GM18517 (cell line): ENCODE measurements around the gene TCF12.
"Not testable (repeated sequence)": the region's sequence is repeated elsewhere in the genome, so short reads cannot be mapped to it uniquely, and the experiment has no call there.

Experiments
- ATAC-seq: cut with Tn5 transposase; IDR thresholded peaks from one replicate; pipeline ENCODE4 v1.9.1; 2021; ENCODE audit warnings: mild to moderate bottlenecking, moderate library complexity; ENCODE audit not compliant: unreplicated experiment

Gene TCF12

GRCh38 chr15:56973463-56973862 lies 55.0 kb downstream of the TCF12 start:
- ATAC-seq: no peak

DNA sequence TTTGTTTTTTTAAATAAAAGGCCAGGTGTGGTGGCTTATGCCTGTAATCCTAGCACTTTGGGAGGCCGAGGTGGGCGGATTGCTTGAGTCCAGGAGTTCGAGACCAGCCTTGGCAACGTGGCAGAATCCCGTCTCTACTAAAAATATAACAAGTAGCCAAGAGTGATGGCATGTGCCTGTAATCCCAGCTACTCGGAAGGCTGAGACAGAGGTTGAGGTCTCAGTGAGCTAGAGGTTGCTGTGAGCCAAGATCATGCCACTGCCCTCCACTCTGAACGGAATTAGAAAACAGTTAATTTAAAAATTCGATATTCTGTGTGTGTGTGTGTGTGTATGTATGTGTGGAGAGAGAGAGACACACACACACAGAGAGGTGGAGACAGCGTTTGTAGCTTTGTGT lies 58.8 kb downstream of the TCF12 start:
- no peak for ATAC-seq

DNA sequence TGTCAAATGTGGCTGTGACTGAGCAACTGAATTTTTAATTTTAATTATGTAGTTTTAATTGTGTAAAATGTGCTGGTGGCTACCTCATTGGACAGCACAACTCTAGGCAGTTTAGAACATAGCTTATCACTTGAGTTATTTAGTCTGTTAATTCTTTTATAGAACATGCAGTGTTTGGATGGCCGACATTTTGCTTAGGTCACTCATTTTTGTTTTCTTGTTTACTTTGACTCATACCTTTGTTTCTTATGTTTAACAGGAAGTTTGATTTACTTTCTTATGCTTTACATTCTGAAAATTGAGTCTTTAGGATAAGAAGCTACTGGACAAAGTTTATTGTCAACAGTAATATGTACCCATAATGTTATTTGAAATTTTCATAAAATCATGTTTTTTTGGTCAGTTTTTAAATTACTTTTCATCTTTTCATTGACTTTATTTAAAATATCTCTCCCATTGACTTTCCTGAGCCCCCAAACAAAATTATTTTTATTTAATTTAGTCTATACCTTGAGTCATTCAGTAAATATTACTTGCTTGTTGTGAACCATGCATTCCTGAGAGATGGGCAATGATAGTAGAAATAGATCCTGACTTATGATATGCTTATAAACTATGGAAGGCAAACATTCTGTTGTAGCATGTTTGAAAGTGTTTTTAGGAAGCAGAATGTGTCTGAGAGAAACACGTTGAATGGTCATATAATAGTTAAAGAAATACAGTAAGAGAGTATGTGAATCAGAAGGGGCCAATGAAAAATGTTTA lies 60.6 kb downstream of the TCF12 start:
- ATAC-seq: no peak

DNA sequence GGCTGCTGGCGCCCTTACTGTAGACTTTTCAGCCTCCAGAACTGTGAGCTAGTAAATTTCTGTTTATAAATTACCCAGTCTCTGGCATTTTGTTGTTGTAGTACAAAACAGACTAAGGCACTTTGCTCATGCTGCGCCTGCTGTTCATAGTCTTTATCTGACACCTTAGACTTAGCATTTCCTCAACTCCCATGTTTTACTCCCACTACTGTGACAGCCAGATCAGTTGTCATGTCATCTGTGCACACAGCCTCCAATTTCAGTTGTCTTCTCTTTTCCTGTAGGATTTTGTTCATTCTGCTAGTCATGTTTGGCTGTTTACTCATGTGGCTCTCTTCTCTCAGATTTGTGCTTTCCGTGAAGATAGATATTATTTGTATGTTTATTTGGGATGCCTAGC lies 62.0 kb downstream of the TCF12 start:
- no peak for ATAC-seq

DNA sequence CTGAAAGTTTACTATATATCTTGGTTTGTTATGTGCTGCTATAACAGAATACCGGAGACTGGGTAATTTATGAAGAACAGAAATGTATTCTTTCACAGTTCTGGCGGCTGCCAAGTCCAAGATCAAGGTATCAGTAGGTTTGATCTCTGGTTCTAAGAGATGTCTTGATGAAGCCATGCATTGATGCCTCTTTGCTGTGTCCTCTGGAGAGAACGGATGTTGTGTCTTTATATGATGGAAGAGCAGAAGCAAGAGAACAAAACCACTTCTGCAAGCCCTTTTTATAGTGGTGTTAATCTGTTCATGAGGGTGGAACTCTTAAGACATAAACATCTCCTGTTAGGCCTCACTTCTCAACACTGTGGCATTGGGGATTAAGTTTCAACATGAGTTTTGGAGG lies 62.7 kb downstream of the TCF12 start:
- no peak for ATAC-seq

- ATAC-seq: no peak
Observed at GRCh38 chr15:56982987-56983386, 64.5 kb downstream of the TCF12 start.

DNA sequence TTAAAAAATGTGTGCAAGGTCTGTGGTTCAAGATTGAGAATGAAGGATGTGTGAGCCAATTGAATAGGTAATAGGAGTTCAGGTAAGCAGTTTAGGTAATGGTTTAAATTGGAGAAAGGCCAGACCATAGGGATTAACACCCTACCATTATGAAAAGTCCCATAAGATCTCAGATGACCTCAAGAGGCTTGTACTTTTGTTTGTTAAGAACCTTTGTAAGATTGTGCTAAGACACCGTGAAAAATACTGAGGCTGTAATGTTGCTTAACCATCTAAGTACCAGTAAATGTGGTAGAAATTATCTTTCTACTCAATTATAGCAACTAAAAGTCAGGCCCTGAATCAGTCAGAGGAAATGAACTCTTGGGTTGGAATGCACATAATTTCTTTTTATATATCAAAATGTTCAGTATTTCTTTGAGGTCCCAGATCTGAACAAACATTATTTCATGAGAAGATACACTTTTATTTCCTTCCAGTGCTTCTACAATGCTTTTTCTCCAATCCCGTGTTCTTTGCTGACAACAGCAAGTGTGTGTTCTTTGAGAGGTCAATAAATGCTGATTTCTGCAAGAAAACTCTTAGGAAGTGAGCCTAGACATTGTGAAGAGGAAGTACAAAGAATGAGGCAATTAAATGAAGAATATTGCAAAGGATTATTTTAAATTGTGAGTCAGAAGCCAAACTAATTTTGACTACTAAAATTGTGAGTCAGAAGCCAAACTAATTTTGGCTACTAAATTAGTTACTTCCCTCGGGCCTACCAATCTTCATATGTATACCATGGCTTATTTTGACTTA lies 66.4 kb downstream of the TCF12 start:
- ATAC-seq: no peak

GRCh38 chr15:56985856-56986255 lies 67.4 kb downstream of the TCF12 start:
- ATAC-seq: no peak

GRCh38 chr15:56987286-56987685 lies 68.8 kb downstream of the TCF12 start:
- no peak for ATAC-seq

DNA sequence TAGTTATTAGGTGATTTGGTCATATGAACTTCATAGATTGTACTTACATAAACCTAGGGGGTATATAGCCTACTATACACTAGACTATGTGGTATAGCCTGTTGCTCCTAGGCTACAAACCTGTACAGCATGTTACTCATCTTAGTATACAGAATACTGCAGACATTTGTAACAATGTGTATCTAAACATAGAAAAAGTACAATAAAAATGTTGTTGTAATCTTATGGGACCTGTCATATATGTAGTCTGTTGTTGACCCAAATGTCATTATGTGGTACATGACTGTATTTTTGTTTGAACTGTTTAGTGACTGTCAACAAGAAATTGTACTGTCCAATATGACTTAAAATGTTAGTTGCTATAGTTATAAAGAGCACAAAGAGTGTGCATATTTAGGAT lies 69.8 kb downstream of the TCF12 start:
- no peak for ATAC-seq

DNA sequence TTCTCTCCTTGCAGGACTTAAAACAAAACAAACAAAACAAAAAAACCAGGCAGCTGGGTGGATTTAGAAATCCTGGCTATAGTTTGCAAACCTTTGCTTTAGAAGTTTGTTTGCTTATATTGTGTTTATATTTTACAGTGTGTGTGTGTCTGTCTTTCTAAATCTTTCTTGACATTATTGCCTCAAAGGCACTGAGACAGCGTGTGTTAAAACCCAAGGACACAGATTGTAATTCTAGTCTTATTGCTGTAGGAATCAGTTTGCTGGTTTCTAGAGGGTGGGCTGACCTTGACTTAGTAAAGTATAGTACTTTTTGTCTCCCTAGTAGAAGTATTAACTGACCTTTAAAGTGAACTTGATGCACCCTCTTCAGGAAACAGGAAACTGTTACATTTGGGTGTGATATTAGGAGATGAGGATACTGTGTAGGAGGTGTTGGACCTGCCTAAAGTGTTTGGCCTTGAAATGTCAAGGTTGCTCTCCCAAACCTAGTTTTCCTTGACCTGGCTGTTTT lies 71.0 kb downstream of the TCF12 start:
- no peak for ATAC-seq

GRCh38 chr15:56991017-56991416 lies 72.6 kb downstream of the TCF12 start:
- no peak for ATAC-seq

- no peak for ATAC-seq
Observed at GRCh38 chr15:56992725-56993124, 74.3 kb downstream of the TCF12 start.

GRCh38 chr15:56994280-56994679 lies 75.8 kb downstream of the TCF12 start:
- ATAC-seq: no peak

DNA sequence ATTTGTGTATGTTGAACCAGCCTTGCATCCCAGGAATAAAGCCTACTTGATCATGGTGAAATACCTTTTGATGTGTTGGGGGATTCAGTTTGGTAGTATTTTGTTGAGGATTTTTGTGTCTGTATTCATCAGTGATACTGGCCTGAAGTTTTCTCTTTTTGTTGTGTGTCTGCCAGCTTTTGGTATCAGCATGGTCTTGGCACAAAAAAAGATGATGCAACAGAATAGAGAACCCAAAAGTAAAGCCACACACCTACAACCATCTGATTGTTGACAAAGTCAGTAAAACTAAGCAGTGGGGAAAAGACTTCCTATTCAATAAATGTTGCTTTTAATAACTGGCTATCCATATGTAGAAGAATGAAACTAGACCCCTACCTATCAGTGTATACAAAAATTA lies 77.6 kb downstream of the TCF12 start:
- no peak for ATAC-seq

GRCh38 chr15:56996746-56997470 lies 78.5 kb downstream of the TCF12 start:
- no peak for ATAC-seq

DNA sequence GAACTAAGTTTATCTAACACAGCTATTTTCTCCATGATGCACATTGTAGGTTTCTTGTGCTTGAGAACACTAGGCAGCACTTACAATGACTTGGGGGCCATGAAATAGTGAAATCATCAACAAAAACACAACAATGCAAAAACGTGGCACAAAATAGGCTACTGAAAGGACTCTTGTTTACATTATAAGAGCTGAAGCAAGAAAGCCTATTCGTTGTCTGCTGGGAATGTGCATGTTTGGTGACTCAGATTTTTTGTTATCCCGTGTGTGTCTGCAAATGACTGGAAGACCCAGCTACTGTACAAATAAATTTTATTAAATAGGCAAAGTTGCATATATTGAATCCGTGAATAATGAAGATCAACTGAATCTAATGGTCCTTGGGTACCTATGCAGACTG lies 85.0 kb downstream of the TCF12 start:
- ATAC-seq: no peak

GRCh38 chr15:57005244-57005643 lies 86.8 kb downstream of the TCF12 start:
- no peak for ATAC-seq

GRCh38 chr15:57007797-57008196 lies 89.4 kb downstream of the TCF12 start:
- not testable (repeated sequence) for ATAC-seq

- ATAC-seq: no peak
Observed at GRCh38 chr15:57010724-57011123, 92.3 kb downstream of the TCF12 start.

GRCh38 chr15:57012556-57012955 lies 94.1 kb downstream of the TCF12 start:
- ATAC-seq: no peak
